ENCODE results near the gene COPS6.

DNA sequence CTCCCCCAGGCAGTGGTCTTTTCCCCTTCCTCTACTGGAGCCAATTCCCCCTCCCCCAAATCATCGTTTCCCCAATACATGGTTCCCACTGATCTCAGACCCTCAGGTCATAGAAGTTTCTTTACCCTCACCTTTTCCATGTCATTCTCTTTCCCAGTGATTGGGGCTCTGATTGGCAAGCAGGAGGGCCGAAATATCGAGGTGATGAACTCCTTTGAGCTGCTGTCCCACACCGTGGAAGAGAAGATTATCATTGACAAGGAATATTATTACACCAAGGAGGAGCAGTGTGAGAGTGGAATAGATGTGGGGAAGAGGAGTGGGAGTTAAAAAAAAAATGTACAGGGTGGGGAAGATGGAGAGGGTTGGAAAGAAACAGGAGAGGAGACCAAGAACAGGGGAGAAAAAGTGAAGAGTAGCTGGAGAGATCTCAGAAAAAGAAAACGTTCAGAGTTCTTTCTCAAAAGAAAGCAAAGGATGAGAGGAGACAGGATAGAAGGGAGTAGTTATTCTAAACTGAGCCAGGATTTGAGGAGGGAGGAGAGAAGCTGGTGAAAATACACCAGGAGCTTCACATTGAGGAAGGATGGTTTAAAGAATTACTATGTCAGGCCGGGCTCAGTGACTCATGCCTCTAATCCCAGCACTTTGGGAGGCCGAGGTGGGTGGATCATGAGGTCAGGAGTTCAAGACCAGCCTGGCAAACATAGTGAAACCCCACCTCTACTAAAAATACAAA is 858 bp downstream of the COPS6 start:
- TF ChIP-seq, protein P1, sequence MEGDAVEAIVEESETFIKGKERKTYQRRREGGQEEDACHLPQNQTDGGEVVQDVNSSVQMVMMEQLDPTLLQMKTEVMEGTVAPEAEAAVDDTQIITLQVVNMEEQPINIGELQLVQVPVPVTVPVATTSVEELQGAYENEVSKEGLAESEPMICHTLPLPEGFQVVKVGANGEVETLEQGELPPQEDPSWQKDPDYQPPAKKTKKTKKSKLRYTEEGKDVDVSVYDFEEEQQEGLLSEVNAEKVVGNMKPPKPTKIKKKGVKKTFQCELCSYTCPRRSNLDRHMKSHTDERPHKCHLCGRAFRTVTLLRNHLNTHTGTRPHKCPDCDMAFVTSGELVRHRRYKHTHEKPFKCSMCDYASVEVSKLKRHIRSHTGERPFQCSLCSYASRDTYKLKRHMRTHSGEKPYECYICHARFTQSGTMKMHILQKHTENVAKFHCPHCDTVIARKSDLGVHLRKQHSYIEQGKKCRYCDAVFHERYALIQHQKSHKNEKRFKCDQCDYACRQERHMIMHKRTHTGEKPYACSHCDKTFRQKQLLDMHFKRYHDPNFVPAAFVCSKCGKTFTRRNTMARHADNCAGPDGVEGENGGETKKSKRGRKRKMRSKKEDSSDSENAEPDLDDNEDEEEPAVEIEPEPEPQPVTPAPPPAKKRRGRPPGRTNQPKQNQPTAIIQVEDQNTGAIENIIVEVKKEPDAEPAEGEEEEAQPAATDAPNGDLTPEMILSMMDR (IDR thresholded peaks at IDR 0.05 in 8 of 11, conservative IDR thresholded peaks at IDR 0.05 in 3 of 11) = no peak
- no peak for TF ChIP-seq POLR2A (IDR thresholded peaks at IDR 0.05)
